Measurements from ENCODE around the gene CBLB.

CBLB gene

DNA sequence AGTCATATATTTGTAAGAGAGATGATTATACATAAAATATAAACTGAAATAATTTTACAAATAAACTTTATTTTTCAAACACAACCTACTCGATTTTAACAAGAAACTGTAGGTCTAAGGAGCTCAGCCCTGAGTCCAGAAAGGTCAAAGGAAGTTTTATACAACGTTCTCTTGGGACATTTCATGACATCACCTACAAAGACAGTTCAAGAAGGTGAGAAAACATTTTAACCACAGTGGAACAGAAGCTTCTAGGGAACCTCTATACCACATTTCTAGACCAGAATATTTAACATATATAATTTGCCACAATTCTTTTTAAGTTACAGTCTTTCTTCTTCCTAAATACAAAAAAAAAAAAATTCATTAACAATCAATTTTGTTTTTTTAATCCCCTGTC, 40.1 kb downstream of the CBLB start:
- H3K36me3 Mint-ChIP-seq (ENCODE audit: low read depth) = peaks cover 58% of the 10 kb centered on the region
- no peaks in the 10 kb centered on the region for H3K27me3 Mint-ChIP-seq (ENCODE audit: low read depth)
- peaks cover 34% of the 10 kb centered on the region for H3K4me1 Mint-ChIP-seq
- TF ChIP-seq, protein P1, sequence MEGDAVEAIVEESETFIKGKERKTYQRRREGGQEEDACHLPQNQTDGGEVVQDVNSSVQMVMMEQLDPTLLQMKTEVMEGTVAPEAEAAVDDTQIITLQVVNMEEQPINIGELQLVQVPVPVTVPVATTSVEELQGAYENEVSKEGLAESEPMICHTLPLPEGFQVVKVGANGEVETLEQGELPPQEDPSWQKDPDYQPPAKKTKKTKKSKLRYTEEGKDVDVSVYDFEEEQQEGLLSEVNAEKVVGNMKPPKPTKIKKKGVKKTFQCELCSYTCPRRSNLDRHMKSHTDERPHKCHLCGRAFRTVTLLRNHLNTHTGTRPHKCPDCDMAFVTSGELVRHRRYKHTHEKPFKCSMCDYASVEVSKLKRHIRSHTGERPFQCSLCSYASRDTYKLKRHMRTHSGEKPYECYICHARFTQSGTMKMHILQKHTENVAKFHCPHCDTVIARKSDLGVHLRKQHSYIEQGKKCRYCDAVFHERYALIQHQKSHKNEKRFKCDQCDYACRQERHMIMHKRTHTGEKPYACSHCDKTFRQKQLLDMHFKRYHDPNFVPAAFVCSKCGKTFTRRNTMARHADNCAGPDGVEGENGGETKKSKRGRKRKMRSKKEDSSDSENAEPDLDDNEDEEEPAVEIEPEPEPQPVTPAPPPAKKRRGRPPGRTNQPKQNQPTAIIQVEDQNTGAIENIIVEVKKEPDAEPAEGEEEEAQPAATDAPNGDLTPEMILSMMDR (IDR thresholded peaks at IDR 0.05; ENCODE audit: unreplicated experiment in 3 of 3) = no peak
- H3K4me3 Mint-ChIP-seq = no peak overlapping the region
- H3K27ac Mint-ChIP-seq = peak overlapping the region in 1 of 3 experiments; percentile 12
- H3K9me3 Mint-ChIP-seq = no peaks in the 10 kb centered on the region

DNA sequence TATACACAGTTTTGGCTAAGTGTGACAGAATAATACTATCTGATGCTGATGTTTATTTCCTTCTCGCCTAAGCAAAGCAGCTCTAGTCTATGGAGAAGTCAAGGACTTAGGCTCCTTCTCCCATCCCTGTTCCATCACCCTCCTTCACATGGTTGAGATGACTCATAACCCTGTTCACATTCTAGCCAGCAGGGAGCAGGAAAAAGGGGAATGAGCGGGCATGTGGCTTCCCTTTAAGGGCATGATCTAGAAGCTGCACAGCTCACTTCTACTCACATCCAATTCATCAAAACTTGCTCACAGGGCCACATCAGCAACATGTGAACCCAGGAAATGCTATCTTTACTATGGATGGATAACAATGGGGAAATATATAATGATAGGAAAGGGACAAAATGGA, 40.9 kb downstream of the CBLB start:
- TF ChIP-seq, protein P1 (IDR thresholded peaks at IDR 0.05; ENCODE audit: unreplicated experiment in 3 of 3) = no peak
- Mint-ChIP-seq H3K27me3 (ENCODE audit: low read depth) (no peaks in the 10 kb centered on the region), H3K36me3 (ENCODE audit: low read depth) (peaks cover 63% of the 10 kb centered on the region), H3K27ac (peak overlapping the region; percentile 56 to 72 (median 66)), H3K9me3 (no peaks in the 10 kb centered on the region), H3K4me1 (peaks cover 42% of the 10 kb centered on the region), H3K4me3 (peak overlapping the region in 1 of 3 experiments; percentile 11)

DNA sequence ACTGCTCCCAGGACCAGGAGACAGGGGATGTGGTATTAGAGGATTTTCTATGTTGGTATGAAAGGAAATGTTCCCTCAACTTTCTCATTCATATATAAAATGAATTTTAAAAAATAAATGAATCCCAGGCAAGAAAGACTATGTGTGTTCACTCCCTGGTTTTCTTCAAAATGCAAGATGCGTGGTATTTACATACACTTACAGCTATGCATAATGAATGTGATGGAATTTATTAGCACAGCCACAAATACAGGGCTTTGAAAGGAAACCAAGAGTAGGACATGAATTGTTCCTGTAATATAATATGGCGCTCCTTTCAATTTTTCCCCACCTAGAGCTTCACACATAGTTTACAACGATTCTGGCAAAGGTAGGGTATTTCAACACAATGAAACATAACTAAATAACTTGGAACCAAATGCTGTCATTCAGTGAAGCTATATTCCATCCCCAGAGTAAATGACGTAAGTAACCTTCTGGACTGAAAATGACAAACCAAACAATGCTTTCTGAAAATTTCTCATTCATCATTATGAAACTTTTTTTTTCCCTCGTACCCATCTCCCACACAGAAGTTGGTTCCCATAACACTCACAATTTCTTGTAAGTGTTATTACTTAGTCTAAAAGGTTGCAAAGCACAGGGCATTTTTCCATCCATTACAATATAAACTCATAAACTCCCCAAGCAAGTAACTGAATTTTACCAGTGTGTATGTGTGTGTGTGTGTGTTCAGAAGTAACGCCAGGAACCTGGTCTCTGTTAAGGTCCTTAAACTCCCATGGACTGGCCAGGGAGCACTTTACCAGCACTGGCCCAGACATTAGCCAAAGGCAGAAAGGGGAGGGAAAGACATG, 41.8 kb downstream of the CBLB start:
- Mint-ChIP-seq H3K4me3 (peak overlapping the region in 1 of 3 experiments; percentile 24), H3K9me3 (no peaks in the 10 kb centered on the region), H3K36me3 (ENCODE audit: low read depth) (peaks cover 60% of the 10 kb centered on the region), H3K27ac (peak overlapping the region in 2 of 3 experiments; percentile 22 to 79), H3K27me3 (ENCODE audit: low read depth) (no peaks in the 10 kb centered on the region), H3K4me1 (peaks cover 47% of the 10 kb centered on the region)
- TF ChIP-seq, protein P1 (IDR thresholded peaks at IDR 0.05; ENCODE audit: unreplicated experiment in 3 of 3) = no peak

DNA sequence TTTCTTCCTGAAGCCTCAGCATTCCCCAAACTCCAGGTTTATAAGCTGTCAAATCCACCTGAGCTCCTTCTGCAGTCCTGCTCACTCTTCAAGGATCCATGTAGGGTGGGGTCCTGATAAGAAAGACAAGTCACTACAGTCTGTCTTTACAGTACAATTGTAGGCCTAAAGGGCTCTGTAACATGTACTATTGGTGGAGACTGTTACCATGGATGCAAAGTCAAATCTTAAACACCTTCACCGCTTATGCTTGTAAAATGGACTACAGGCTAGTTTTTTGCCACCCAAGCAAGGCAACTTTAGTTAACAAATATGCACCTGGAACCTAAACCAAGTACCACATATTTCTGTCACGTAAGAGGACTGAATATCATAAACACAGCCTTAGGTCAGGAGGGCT, 44.7 kb downstream of the CBLB start:
- no peak overlapping the region for H3K4me3 Mint-ChIP-seq
- no peaks in the 10 kb centered on the region for H3K9me3 Mint-ChIP-seq
- peaks cover 57% of the 10 kb centered on the region for H3K36me3 Mint-ChIP-seq (ENCODE audit: low read depth)
- TF ChIP-seq, protein P1 (IDR thresholded peaks at IDR 0.05; ENCODE audit: unreplicated experiment in 3 of 3) = no peak
- H3K4me1 Mint-ChIP-seq = peaks cover 39% of the 10 kb centered on the region
- no peaks in the 10 kb centered on the region for H3K27me3 Mint-ChIP-seq (ENCODE audit: low read depth)
- peak overlapping the region; percentile 51 to 90 (median 75) for H3K27ac Mint-ChIP-seq

DNA sequence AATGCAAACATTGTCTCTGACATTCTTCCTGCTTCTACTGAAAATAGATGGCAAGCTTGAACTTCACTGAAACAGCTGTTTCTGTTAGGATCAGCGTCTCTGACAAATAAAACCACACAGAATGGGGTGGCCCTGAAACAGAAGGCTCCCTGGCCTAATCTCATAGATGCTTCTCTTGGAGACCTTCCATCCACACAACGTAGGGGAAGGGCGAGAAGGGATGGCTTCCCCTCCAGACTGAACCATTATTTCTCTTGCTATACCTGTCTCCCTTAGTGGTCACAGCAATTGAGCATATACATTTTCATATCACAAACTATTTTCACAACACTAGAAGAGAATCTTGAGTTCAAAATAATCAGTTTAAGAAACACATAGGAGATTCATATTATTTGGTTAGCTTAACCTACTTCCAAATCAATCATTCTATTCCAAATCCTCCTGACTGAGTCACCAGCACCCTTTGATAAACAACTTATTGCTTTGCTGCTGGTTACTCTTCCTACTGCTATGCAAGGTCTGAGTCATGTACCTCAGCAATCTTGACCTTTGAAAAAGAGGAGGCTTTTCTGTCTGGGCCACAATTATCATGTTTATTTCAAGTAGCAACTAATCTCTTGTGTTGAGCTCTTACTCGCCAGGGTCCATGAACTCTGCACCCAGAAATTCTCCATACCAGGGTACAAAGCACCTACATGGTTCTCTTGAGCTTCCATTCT, 45.5 kb downstream of the CBLB start:
- Mint-ChIP-seq H3K36me3 (ENCODE audit: low read depth) (peaks cover 55% of the 10 kb centered on the region), H3K27me3 (ENCODE audit: low read depth) (no peaks in the 10 kb centered on the region), H3K9me3 (no peaks in the 10 kb centered on the region), H3K4me3 (no peak overlapping the region), H3K27ac (peak overlapping the region; percentile 51 to 90 (median 75)), H3K4me1 (peaks cover 39% of the 10 kb centered on the region)
- TF ChIP-seq, protein P1 (IDR thresholded peaks at IDR 0.05; ENCODE audit: unreplicated experiment in 3 of 3) = no peak
